GM21390 (cell line): ENCODE results near the gene ZNF385B.
"Not testable (repeated sequence)": the region's sequence is repeated elsewhere in the genome, so short reads cannot be mapped to it uniquely, and the experiment has no call there.

Source experiments
- ATAC-seq: cut with Tn5 transposase; IDR thresholded peaks from one replicate; pipeline ENCODE4 v1.9.1; 2021; ENCODE audit not compliant: unreplicated experiment

The ZNF385B gene

DNA sequence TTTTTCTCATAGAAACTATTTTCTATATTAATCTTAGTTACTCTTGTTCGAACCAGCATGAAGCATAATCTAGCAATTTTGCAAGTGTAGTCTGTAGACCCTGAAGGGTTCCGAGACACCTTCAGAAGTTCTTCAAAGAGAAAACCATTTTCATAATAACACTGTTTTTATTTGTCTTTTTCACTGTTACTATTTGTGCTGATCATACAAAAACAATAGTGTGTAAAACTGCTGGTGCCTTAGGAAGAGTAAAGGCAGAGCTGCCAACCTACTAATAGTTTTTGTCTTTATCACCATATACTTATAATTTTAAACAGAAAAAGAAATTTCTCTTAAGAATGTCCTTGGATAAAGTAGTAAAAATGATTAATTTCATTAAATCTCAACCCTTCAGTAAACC is 218.9 kb downstream of the ZNF385B start:
- ATAC-seq, result no peak

DNA sequence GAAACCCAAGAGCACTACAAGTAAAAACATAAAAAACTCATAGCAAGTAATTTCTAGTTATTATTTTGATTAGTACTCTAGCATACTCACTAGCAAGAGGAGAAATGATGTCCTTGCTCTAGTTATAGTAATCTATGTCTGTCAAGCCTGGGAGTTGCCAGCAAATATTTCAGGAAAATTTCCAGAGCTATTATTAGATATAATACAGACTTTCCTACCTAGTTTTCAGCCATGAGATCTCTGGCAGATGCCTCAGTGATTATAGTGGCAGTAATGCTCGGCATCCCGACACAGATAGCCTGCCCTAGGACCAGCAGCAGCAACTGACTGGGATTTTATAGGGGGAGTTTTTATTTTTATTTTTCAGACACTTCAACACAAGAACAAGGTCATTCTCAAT is 224.4 kb downstream of the ZNF385B start:
- ATAC-seq, result no peak

DNA sequence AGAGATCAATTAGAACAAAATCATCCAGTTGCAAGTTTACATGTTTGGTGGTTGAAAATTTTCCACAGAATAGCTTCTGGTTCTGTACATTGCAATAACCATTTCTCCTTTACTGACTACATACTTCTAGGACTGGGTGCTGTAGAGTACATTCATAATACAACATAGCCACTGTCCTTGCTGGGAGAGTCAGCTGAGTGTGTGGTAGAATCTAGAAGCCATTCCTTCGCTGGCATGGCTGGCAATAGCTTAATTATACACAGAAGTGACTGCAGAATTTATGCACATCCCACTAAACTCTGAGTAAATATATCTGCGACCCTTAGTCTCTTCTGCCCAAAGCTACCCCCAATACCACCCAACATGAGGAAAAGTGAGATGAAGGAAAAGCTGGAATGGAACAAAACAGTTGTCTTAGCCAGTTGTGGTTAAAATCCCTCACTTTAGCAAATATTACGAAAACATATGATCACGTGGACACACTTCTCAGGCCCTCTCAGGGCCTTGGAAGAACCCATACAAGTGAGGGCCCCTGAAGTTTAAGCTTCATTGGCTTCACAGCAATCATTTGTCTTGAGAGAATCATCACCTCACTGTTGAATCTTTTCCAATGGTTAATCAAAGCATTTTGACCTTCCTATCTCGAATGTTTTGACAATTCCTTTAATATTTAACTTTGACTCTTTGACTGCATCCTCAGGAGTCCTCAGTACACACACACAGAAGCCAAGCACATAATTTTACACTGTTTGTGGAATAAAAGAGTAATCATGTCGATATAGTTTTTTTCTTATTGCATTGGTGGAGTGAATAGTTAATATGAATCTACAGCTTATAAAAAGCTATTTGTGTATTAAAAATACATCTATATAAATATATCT is 225.1 kb downstream of the ZNF385B start:
- no peak for ATAC-seq

GRCh38 chr2:179631769-179632385 is 229.5 kb downstream of the ZNF385B start:
- not testable (repeated sequence) for ATAC-seq

DNA sequence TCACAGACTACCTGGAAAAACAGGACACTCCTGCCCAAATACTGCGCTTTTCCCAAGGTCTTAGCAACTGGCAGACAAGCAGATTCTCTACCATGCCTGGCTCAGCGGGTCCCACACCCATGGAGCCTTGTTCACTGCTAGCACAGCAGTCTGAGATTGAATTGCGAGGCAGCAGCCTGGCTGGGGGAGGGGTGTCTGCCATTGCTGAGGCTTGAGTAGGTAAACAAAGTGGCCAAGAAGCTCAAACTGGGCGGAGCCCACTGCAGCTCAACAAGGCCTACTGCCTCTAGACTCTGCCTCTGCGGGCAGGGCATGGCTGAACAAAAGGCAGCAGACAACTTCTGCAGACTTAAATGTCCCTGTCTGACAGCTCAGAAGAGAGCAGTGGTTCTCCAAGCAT is 231.6 kb downstream of the ZNF385B start:
- not testable (repeated sequence) for ATAC-seq

GRCh38 chr2:179626261-179626660 is 235.2 kb downstream of the ZNF385B start:
- ATAC-seq, result no peak

DNA sequence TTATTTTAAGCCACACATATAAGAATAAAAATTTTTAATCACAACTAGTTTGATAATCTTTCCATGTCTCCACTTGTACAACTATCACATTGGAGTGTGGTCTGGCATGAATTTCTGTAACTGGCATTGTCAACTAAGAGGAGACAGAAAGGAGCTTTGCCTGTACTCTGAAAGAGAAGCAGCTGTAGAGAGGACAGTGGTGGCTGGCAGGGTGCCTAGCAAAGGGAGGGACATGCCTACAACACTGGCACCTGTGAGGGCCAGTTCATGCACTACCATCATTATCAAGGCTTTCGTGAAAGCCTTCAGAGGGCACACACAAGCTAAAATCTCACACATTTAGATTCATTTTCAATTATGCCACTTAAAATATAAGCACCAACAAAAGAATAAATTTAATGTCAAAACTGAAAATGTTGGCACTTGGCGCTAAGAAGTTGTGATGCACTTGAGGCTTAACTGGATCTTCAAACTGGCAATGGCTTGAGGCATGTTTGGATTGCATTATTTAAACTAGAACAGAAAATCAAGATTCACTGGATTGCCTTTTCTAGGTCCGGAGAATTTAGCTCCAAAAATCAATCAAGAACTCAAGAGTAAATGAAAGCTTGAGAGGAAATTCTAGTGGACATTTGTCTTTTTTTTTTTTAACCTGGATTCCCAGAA is 238.6 kb downstream of the ZNF385B start:
- no peak for ATAC-seq

GRCh38 chr2:179622112-179622511 is 239.3 kb downstream of the ZNF385B start:
- no peak for ATAC-seq

DNA sequence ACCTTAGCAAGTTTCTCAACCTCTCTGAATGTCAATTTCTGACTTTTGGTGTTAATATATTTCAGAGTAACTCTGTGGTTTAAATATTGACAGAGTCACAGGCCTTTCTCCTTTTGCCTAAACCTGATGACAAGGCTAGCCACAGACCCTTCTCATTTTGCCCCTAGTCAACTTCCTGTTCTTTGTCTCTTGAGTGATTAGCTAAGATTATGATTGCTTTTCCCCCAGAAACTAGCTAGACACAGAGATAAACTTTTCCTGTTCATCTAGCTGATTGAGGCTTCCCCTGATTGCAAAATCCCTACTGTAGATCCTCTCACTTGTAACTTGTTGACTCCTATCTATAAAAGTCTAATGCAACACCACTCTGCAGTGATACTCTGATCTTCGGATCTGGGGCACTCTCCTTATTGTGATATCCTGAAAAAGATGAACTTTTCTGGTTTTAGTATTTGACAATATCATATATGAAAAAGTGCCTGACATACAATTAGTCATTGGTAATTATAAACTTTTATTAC is 241.4 kb downstream of the ZNF385B start:
- ATAC-seq, result no peak

GRCh38 chr2:179614121-179614520 is 247.3 kb downstream of the ZNF385B start:
- ATAC-seq, result no peak

DNA sequence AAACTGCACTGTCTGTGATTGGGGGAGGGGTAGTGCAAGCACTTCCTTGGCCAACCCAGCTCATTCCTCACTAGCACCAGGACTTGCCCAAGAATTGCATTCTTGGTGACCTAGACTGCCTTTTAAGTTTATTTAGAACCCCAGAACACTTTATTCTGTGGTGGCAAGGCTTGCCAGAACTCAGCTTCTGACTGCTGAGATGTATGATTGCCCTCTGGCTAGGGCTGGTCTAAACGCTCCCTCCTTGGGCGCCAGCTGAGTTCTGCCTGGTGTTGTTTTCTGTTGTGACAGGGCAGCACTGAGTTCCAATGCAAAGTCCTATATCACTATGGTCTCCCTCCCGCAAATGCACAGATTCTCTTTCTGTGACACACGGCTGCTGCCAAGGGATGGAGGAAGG is 247.7 kb downstream of the ZNF385B start:
- no peak for ATAC-seq

DNA sequence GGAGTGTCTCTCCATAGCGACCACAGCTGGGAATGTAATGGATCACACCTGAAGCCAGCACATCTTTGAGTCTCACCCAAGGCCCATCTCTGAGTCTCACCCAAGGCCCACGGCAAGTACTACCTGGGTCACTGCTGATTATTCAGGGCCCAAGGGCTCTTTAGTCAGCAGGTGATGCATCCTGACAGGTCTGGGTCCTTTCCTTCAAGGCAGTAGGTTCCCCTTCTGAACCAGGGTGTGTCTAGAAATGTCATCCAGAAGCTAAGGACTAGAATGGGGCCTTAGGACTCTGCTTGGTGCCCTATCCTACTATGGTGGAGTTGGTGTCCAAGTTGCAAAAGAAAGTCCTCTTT is 248.1 kb downstream of the ZNF385B start:
- ATAC-seq, result no peak

- no peak for ATAC-seq
Observed at GRCh38 chr2:179612591-179613298, 248.7 kb downstream of the ZNF385B start.

DNA sequence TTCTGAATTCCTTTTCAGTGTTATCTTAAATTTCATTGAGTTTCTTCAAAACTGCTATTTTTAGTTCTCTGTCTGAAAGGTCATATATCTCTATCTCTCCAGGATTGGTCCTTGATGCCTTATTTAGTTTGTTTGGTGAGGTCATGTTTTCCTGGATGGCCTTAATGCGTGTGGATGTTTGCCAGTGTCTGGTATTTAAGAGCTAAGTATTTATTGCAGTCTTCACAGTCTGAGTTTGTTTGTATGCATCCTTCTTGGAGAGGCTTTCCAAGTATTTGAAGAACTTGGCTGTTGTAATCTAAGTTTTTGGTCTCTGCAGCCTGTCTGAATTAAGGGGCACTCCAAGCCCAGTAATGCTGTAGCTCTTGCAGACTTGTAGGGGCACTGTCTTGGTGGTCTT is 249.3 kb downstream of the ZNF385B start:
- ATAC-seq, result no peak

DNA sequence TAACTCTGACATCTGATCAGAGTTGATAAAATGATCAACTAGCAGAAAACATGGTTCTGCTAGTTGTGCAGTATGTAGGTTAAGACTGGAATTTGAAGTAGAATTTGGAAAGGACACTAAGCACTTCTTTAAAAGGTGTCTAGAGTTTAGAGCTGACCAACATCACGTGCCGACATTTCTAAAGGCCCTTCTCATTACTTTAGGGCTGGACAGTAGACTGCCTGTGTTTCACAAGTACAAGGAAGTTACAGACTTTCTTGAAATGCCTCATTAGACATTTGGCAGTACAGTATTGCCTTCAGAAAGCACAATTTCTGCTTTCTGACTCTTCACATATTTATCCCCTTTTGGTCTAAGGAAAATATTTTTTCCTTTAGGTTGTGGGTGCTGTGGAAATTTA is 255.3 kb downstream of the ZNF385B start:
- no peak for ATAC-seq

- no peak for ATAC-seq
Observed at GRCh38 chr2:179605341-179605740, 256.1 kb downstream of the ZNF385B start.

DNA sequence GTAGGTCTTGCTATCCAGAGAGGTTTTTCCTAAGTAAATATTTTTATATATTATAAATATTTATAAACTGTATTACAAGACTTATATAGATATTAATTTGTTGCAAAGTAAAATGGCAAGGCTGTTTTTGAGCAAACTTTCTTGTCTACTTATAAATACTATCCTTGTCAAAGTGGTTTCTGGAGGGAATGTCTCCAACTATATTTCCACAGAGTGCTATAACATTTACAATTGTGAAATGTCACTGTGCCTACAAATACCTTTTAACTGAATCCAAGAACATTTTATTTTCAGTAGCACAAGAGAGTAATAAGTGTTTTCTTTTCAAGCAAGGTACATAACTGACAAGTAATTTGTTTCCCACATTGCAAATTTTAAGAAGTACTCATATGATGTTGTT is 256.8 kb downstream of the ZNF385B start:
- ATAC-seq, result no peak

DNA sequence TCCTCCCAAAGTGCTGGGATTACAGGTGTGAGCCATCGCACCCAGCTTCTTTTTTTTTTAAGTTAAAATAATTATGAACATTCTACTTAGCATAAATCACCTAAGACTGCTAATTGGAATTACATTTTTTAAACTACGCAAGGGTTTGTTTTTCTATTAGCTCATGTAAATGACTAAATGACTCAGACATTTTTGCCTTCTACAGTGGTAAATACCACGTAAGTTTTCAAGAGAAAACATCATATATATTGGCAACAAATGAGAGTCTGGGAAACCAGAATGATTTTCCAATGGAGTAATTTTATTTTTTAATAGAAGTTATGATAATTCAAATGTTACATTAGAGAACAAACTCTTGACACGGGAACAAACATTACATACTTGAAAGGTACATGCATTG is 259.0 kb downstream of the ZNF385B start:
- ATAC-seq, result no peak

- no peak for ATAC-seq
Observed at GRCh38 chr2:179596018-179596417, 265.4 kb downstream of the ZNF385B start.

GRCh38 chr2:179595284-179595683 is 266.1 kb downstream of the ZNF385B start:
- ATAC-seq, result no peak
